IMR-90 (cell line): ENCODE data around the gene PAFAH1B1. TPM values are rescaled to one million over a fixed set of nuclear protein-coding genes. Genes with fewer than 3 reads are reported as not detected.

Experiments used
- ATAC-seq: fragments of 200-7000 bp; cut with Tn5 transposase; 2 replicates; pipeline ENCODE4 v1.9.1; 2020; ENCODE audit warnings: low read depth, mild to moderate bottlenecking, moderate library complexity
- BruUV-seq: library from RNA; stranded (reverse); fragments of 400-500 nt; replicated peaks from 2 replicates; lab custom pipeline; 2021; lab: Mats Ljungman, UMichigan
- CTCF ChIA-PET: fragments of 300-600 bp; formaldehyde crosslinking; extraction: SDS; loops from one replicate; lab custom pipeline; 2021; ENCODE audit warnings: antibody characterized with exemption; lab: Yijun Ruan, JAX
- POLR2A ChIA-PET: fragments of 300-600 bp; sonication (Branson Sonifier 250); formaldehyde crosslinking; loops from one replicate; lab custom pipeline; 2022; ENCODE audit warnings: antibody characterized with exemption; ENCODE audit not compliant: unreplicated experiment; lab: Charles Lee
- DNase-seq: peaks from one replicate; pipeline ENCODE4 v3.0.0; 2013
- H2AFZ ChIP-seq: replicated peaks from 2 replicates; pipeline ENCODE3; 2013; ENCODE audit warnings: low read length, mild to moderate bottlenecking; ENCODE audit not compliant: poor library complexity
- H2AK5ac ChIP-seq: 2 replicates; pipeline ENCODE4 v1.6.1; 2013; ENCODE audit warnings: low read depth, low read length, inconsistent platforms
- H2AK9ac ChIP-seq: replicated peaks from 2 replicates; pipeline ENCODE3; 2013; ENCODE audit warnings: mild to moderate bottlenecking, low read depth, low read length, moderate library complexity; ENCODE audit not compliant: poor library complexity
- H2BK120ac ChIP-seq: 2 replicates; pipeline ENCODE4 v1.6.1; 2013; ENCODE audit warnings: low read depth, low read length, inconsistent platforms
- H2BK15ac ChIP-seq: 3 replicates; pipeline ENCODE4 v1.6.1; 2013; ENCODE audit warnings: low read depth, low read length, inconsistent platforms
- H2BK20ac ChIP-seq: 2 replicates; pipeline ENCODE4 v1.6.1; 2013; ENCODE audit warnings: low read depth, mild to moderate bottlenecking, inconsistent platforms, low read length, moderate library complexity
- H2BK5ac ChIP-seq: 2 replicates; pipeline ENCODE4 v1.6.1; 2013; ENCODE audit warnings: mild to moderate bottlenecking, low read depth, low read length, inconsistent platforms; ENCODE audit not compliant: poor library complexity, severe bottlenecking
- H3K14ac ChIP-seq: replicated peaks from 2 replicates; pipeline ENCODE4 v1.6.1; 2013; ENCODE audit warnings: low read depth, low read length, inconsistent platforms
- H3K18ac ChIP-seq: 2 replicates; pipeline ENCODE4 v1.6.1; 2013; ENCODE audit warnings: low read depth, low read length, control low read depth
- H3K23ac ChIP-seq: 2 replicates; pipeline ENCODE4 v1.6.1; 2013; ENCODE audit warnings: low read depth, low read length, inconsistent platforms
- H3K27ac ChIP-seq: 2 replicates; pipeline ENCODE4 v1.5.1; 2013; ENCODE audit warnings: mild to moderate bottlenecking, control low read depth, low read length; ENCODE audit not compliant: insufficient read depth
- H3K27me3 ChIP-seq: 2 replicates; pipeline ENCODE4 v1.6.1; 2013; ENCODE audit warnings: low read length; ENCODE audit not compliant: control insufficient read depth, insufficient read depth
- H3K36me3 ChIP-seq: 2 replicates; pipeline ENCODE4 v1.6.1; 2013; ENCODE audit warnings: low read length, mixed read lengths; ENCODE audit not compliant: control insufficient read depth, insufficient read depth
- H3K4ac ChIP-seq: 2 replicates; pipeline ENCODE4 v1.6.1; 2013; ENCODE audit warnings: low read depth, low read length, inconsistent platforms
- H3K4me1 ChIP-seq: 2 replicates; pipeline ENCODE4 v1.6.1; 2013; ENCODE audit warnings: low read length, mixed read lengths; ENCODE audit not compliant: control insufficient read depth, insufficient read depth
- H3K4me2 ChIP-seq: 2 replicates; pipeline ENCODE4 v1.6.1; 2013; ENCODE audit warnings: low read depth, mild to moderate bottlenecking, control low read depth, low read length, moderate library complexity
- H3K4me3 ChIP-seq: 2 replicates; pipeline ENCODE4 v1.5.1; 2013; ENCODE audit warnings: low read depth, mild to moderate bottlenecking, control low read depth, low read length, moderate library complexity; ENCODE audit not compliant: insufficient read depth
- H3K56ac ChIP-seq: 2 replicates; pipeline ENCODE4 v1.6.1; 2013; ENCODE audit warnings: low read length, inconsistent platforms; ENCODE audit not compliant: insufficient read depth; ENCODE audit errors: extremely low read depth
- H3K79me1 ChIP-seq, 2 experiments: 2 replicates each; pipeline ENCODE4 v1.6.1; 2013; ENCODE audit warnings: low read length in 2 of 2, inconsistent platforms in 1 of 2, low read depth in 1 of 2
- H3K9ac ChIP-seq: 2 replicates; pipeline ENCODE4 v1.6.1; 2013; ENCODE audit warnings: low read depth, low read length, control low read depth
- H3K9me1 ChIP-seq: 2 replicates; pipeline ENCODE4 v1.6.1; 2013; ENCODE audit warnings: low read length, inconsistent platforms; ENCODE audit not compliant: insufficient read depth
- H3K9me3 ChIP-seq: 2 replicates; pipeline ENCODE4 v1.6.1; 2013; ENCODE audit warnings: low read length; ENCODE audit not compliant: control insufficient read depth, insufficient read depth
- H4K20me1 ChIP-seq: 2 replicates; pipeline ENCODE4 v1.6.1; 2013; ENCODE audit warnings: low read length, inconsistent platforms; ENCODE audit not compliant: insufficient read depth
- H4K5ac ChIP-seq: 2 replicates; pipeline ENCODE4 v1.6.1; 2013; ENCODE audit warnings: mild to moderate bottlenecking, low read depth, low read length, control low read depth
- H4K8ac ChIP-seq, 2 experiments: 2 replicates each; pipeline ENCODE4 v1.6.1; 2013; ENCODE audit warnings: low read depth in 2 of 2, low read length in 2 of 2, control low read depth in 1 of 2, inconsistent platforms in 1 of 2
- H4K91ac ChIP-seq: 2 replicates; pipeline ENCODE4 v1.6.1; 2013; ENCODE audit warnings: low read depth, low read length, inconsistent platforms; ENCODE audit not compliant: insufficient read depth
- BHLHE40 ChIP-seq: fragments of 150-350 bp; IDR thresholded peaks from 2 replicates; pipeline ENCODE4 v1.6.1; 2016; ENCODE audit warnings: mild to moderate bottlenecking, low read depth, low read length
- CEBPB ChIP-seq: IDR thresholded peaks from 2 replicates; pipeline ENCODE4 v1.6.1; 2012; ENCODE audit warnings: low read depth, low read length, improper control_type of control experiment
- CHD1 ChIP-seq: IDR thresholded peaks from 2 replicates; pipeline ENCODE4 v1.6.1; 2012; ENCODE audit warnings: low read depth, low read length, improper control_type of control experiment
- FOS ChIP-seq: fragments of 150-350 bp; IDR thresholded peaks from 2 replicates; pipeline ENCODE4 v1.6.1; 2016; ENCODE audit warnings: low read depth, low read length
- MAFK ChIP-seq: IDR thresholded peaks from 2 replicates; pipeline ENCODE4 v1.6.1; 2012; ENCODE audit warnings: low read depth, low read length, improper control_type of control experiment
- MAZ ChIP-seq: IDR thresholded peaks from 2 replicates; pipeline ENCODE4 v1.6.1; 2012; ENCODE audit warnings: low read depth, mild to moderate bottlenecking, low read length, improper control_type of control experiment, moderate library complexity, borderline replicate concordance
- MXI1 ChIP-seq: IDR thresholded peaks from 2 replicates; pipeline ENCODE4 v1.6.1; 2012; ENCODE audit warnings: low read depth, mild to moderate bottlenecking, low read length, moderate library complexity, borderline replicate concordance
- NFE2L2 ChIP-seq: fragments of 150-350 bp; IDR thresholded peaks from 2 replicates; pipeline ENCODE4 v1.6.1; 2016; ENCODE audit warnings: low read depth, mild to moderate bottlenecking, low read length
- POLR2A ChIP-seq: IDR thresholded peaks from 2 replicates; pipeline ENCODE4 v1.6.1; 2012; ENCODE audit warnings: mild to moderate bottlenecking, low read depth, low read length
- RAD21 ChIP-seq: IDR thresholded peaks from 2 replicates; pipeline ENCODE4 v1.6.1; 2012; ENCODE audit warnings: low read length, improper control_type of control experiment
- RCOR1 ChIP-seq: IDR thresholded peaks from 2 replicates; pipeline ENCODE4 v1.6.1; 2012; ENCODE audit warnings: mild to moderate bottlenecking, low read length, improper control_type of control experiment; ENCODE audit not compliant: insufficient replicate concordance
- RFX5 ChIP-seq: IDR thresholded peaks from 2 replicates; pipeline ENCODE4 v1.8.0; 2012; ENCODE audit warnings: low read depth, mild to moderate bottlenecking, low read length, moderate library complexity
- SMC3 ChIP-seq: fragments of 150-350 bp; IDR thresholded peaks from 2 replicates; pipeline ENCODE4 v1.6.1; 2016; ENCODE audit warnings: low read depth, mild to moderate bottlenecking, antibody characterized with exemption, low read length, moderate library complexity
- WGBS, 2 experiments: methylation state at CpG; one replicate each; pipeline versions ENCODE4 v1.1.5 to v1.1.7; 2013; ENCODE audit warnings: missing lambda C conversion rate in 2 of 2; ENCODE audit not compliant: insufficient read length in 1 of 2; ENCODE audit errors: extremely low coverage in 2 of 2; 5-methylcytosine and 5-hydroxymethylcytosine counted together
- dilution Hi-C: fragments of 300-500 bp; cut with HindIII; formaldehyde crosslinking; loops from one replicate; pipeline ENCODE4 v1.14.3; 2018; ENCODE audit warnings: low sequenced_read_pairs; ENCODE audit not compliant: unreplicated experiment
- in situ Hi-C: fragments of 300-500 bp; cut with MboI; formaldehyde crosslinking; loops from 3 replicates; pipeline ENCODE4 v1.14.3; 2019; ENCODE audit warnings: low sequenced_read_pairs, inconsistent platforms, mixed read lengths
- intact Hi-C: fragments of 100-400 bp; cut with micrococcal nuclease; formaldehyde crosslinking; loops from 2 replicates; pipeline ENCODE4 v1.10.0; 2022
- polyA plus RNA-seq, 3 experiments: library from polyadenylated mRNA; depleted of rRNA; stranded (reverse); fragments of >200 nt; gene quantifications; 2 replicates each; pipeline ENCODE4 v1.2.3, GENCODE V29; 2012; ENCODE audit warnings: low replicate concordance in 1 of 3
- total RNA-seq: library from RNA; depleted of rRNA; stranded (reverse); fragments of >200 nt; gene quantifications from 2 replicates; pipeline ENCODE4 v1.2.3, GENCODE V29; 2012
- TF ChIP-seq, protein P1 (sequence below): fragments of 150-350 bp; IDR thresholded peaks from 2 replicates; pipeline ENCODE4 v1.6.1; 2016; ENCODE audit warnings: low read depth, mild to moderate bottlenecking, low read length, moderate library complexity, borderline replicate concordance
- TF ChIP-seq, protein P2 (sequence below): conservative IDR thresholded peaks from 2 replicates; pipeline ENCODE4 v1.5.1; 2012; ENCODE audit warnings: mild to moderate bottlenecking, low read depth, low read length, improper control_type of control experiment
- TF ChIP-seq, protein P3 (sequence below): fragments of 150-350 bp; IDR thresholded peaks from 2 replicates; pipeline ENCODE4 v1.6.1; 2017; ENCODE audit warnings: mild to moderate bottlenecking, antibody characterized with exemption, low read length, low read depth

Gene PAFAH1B1
- total and polyA plus RNA-seq, 2 of the 4 experiments (the other 2 are of a cell fraction), result 64.5 to 127 TPM

DNA sequence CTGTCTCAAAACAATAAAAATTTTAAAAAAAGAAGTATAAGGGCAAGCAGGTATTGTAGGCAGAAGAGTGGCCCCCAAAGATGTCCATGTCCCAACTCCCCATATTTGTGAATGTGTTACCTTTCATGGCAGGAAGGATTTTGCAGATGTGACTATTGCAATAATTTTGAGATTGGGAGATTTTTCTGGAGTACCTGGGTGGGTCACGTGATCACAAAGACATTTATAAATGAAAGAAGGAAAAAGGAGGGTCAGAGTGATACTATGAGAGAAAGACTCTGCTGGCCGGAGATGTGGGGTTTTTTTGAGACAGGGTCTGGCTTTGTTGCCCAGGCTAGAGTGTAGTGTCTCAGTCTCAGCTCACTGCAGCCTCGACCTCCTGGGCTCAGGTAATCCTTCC lies 27.4 kb upstream of the PAFAH1B1 start:
- no peak overlapping the region for H3K4me2 ChIP-seq

More for the DNA sequence above, 27.4 kb upstream of the PAFAH1B1 start:
- no peak overlapping the region for H2BK20ac ChIP-seq
- no peaks in the 10 kb centered on the region for H3K4me1 ChIP-seq
- H3K27ac ChIP-seq, result no peak overlapping the region
- no peak overlapping the region for H3K14ac ChIP-seq
- H4K20me1 ChIP-seq, result no peaks in the 10 kb centered on the region
- H3K23ac ChIP-seq, result no peak overlapping the region
- no peaks in the 10 kb centered on the region for H3K36me3 ChIP-seq
- no peak overlapping the region for H2BK120ac ChIP-seq
- H3K9ac ChIP-seq, result no peak overlapping the region
- no peak overlapping the region for H3K4ac ChIP-seq
- no peak overlapping the region for H3K18ac ChIP-seq
- no peak overlapping the region for H3K56ac ChIP-seq
- TF ChIP-seq RAD21, result no peak
- TF ChIP-seq FOS, result no peak
- TF ChIP-seq, protein P1, sequence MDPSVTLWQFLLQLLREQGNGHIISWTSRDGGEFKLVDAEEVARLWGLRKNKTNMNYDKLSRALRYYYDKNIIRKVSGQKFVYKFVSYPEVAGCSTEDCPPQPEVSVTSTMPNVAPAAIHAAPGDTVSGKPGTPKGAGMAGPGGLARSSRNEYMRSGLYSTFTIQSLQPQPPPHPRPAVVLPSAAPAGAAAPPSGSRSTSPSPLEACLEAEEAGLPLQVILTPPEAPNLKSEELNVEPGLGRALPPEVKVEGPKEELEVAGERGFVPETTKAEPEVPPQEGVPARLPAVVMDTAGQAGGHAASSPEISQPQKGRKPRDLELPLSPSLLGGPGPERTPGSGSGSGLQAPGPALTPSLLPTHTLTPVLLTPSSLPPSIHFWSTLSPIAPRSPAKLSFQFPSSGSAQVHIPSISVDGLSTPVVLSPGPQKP, result no peak
- no peak for TF ChIP-seq MAZ
- no peak for TF ChIP-seq CHD1
- TF ChIP-seq, protein P2, sequence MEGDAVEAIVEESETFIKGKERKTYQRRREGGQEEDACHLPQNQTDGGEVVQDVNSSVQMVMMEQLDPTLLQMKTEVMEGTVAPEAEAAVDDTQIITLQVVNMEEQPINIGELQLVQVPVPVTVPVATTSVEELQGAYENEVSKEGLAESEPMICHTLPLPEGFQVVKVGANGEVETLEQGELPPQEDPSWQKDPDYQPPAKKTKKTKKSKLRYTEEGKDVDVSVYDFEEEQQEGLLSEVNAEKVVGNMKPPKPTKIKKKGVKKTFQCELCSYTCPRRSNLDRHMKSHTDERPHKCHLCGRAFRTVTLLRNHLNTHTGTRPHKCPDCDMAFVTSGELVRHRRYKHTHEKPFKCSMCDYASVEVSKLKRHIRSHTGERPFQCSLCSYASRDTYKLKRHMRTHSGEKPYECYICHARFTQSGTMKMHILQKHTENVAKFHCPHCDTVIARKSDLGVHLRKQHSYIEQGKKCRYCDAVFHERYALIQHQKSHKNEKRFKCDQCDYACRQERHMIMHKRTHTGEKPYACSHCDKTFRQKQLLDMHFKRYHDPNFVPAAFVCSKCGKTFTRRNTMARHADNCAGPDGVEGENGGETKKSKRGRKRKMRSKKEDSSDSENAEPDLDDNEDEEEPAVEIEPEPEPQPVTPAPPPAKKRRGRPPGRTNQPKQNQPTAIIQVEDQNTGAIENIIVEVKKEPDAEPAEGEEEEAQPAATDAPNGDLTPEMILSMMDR, result no peak
- TF ChIP-seq RFX5, result no peak
- TF ChIP-seq RCOR1, result no peak
- no peak for TF ChIP-seq SMC3
- TF ChIP-seq MAFK, result no peak
- TF ChIP-seq, protein P3, sequence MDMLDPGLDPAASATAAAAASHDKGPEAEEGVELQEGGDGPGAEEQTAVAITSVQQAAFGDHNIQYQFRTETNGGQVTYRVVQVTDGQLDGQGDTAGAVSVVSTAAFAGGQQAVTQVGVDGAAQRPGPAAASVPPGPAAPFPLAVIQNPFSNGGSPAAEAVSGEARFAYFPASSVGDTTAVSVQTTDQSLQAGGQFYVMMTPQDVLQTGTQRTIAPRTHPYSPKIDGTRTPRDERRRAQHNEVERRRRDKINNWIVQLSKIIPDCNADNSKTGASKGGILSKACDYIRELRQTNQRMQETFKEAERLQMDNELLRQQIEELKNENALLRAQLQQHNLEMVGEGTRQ, result no peak
- no peak for TF ChIP-seq BHLHE40
- no peak for TF ChIP-seq NFE2L2
- no peak for TF ChIP-seq POLR2A
- TF ChIP-seq MXI1, result no peak
- no peak for TF ChIP-seq CEBPB
- ATAC-seq (no peak), DNase-seq (no peak)
- POLR2A ChIA-PET, result no interaction called here
- in situ Hi-C loops (no loop called here), dilution Hi-C loops (no loop called here), intact Hi-C loops (no loop called here)
- no peak overlapping the region for H2AK5ac ChIP-seq
- BruUV-seq, result no TSS peak
- no peak overlapping the region for H2AFZ ChIP-seq
- no peak overlapping the region for H2BK15ac ChIP-seq
- WGBS, 2 experiments, result 65% methylated on average over 2 of the region's 3 CpGs; no CpG with 5 or more reads in 1 of the 2 experiments
- no peaks in the 10 kb centered on the region for H3K79me1 ChIP-seq
- no peak overlapping the region for H4K91ac ChIP-seq
- no peak overlapping the region for H4K8ac ChIP-seq
- H3K4me3 ChIP-seq, result no peak overlapping the region
- peaks cover 4% of the 10 kb centered on the region for H3K9me3 ChIP-seq
- CTCF ChIA-PET, result interaction anchor here (0.6 kb wide), 1 partner anchor 103 kb away, joined by 3 read pairs; no protein-coding TSS in a partner anchor
- H2BK5ac ChIP-seq, result no peak overlapping the region
- H2AK9ac ChIP-seq, result no peak overlapping the region
- no peaks in the 10 kb centered on the region for H3K9me1 ChIP-seq
- H4K5ac ChIP-seq, result no peak overlapping the region
- H3K27me3 ChIP-seq, result no peaks in the 10 kb centered on the region
